HG03558 (cell line): ENCODE measurements around the gene SLC36A4.
"Not testable (repeated sequence)": the region's sequence is repeated elsewhere in the genome, so short reads cannot be mapped to it uniquely, and the experiment has no call there.

Experiments used
- ATAC-seq: cut with Tn5 transposase; IDR thresholded peaks from one replicate; pipeline ENCODE4 v1.9.1; 2021; ENCODE audit warnings: moderate number of reproducible peaks; ENCODE audit not compliant: unreplicated experiment; ENCODE audit errors: extremely low read depth

The SLC36A4 gene

DNA sequence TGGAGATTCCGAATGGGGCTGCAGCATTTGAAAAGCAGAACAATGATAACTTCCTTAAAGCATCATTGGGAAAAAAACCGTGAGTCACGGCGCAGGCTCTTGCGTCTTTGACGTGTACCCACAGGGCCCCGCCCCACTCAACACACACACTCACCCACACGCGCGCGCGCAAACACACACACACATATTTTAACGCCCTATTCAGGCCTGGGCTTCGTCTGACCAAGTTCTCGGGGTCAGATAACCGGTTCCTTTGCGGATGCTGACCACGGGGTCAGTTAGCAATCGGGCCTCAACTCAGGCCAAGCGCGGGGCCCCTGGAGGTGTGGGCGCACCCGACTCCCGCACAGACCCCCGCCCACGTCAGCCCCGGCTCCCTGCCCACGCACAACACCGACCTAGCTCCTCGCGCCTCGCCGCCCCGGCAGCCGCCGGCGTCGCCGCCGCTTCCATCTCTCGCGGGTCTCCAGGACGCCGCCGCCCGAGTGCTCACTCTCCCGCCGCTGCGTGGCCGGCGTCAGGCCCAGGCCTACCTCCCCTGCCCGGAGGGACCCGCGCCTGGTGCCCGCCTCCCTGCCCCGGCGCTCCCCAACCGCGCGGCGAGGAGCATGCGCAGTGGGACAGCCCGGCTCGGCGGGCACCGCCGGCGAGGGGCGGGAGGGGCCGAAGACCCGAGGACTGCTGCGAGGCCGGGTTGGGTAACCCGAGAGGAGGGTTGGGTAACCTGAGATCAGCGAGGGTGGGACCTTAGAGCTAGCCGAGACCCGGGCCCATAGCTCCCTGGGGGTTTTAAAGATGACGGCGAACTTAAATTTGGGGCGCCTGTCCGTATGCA, at the start of gene SLC36A4:
Gene SLC36A4 (minus strand): TSS at position 612 of the 835 bp plus-strand sequence. CDS start 159 bp downstream, at position 453.
- peak; percentile 72 for ATAC-seq

DNA sequence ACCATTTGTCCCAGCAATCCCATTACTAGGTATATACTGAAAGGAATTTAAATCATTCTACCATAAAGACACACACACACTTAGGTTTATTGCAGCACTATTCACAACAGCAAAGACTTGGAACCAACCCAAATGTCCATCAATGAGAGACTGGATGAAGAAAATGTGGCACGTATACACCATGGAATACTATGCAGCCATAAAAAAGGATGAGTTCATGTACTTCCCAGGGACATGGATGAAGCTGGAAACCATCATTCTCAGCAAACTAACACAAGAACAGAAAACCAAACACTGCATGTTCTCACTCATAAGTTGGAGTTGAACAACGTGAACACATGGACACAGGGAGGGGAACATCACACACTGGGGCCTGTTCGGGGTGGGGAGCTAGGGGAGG, 49.0 kb upstream of the SLC36A4 start:
- ATAC-seq = not testable (repeated sequence)

DNA sequence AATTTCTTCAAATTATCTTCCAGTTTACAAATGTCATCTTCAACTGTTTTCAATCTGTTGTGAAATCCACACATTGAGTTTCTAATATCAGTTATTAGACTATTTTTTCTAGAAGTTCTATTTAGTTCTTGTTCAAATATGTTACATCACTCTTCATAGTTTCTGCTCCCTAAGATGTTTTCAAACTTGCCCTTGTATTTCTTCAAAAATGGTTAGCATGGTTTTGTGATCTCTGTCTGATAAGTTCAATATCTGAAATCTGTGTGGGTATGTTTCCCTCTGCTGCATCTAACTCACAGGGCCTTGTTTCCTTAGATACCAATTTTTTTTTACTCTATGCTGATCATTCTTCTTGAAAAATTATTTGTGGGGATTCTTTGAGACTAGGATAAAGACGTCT, 46.2 kb upstream of the SLC36A4 start:
- ATAC-seq = no peak

DNA sequence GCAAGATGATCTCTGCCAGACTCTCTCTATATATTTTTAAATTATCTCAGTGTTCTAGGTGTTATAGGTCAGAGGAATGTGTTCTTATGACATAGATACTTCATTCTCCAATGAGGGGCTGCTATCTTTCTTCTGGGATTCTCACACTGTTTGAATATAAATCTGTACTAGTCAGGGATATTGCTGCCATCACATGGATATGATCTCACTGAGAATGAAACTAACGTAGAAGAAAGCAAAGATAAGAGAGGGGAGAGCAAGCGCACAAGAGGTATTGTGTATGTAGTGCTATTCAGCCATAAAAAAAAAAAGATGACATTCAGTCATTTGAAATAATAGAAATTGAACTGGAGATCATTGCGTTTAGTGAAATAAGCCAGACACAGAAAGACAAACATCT, 42.2 kb upstream of the SLC36A4 start:
- ATAC-seq = no peak

DNA sequence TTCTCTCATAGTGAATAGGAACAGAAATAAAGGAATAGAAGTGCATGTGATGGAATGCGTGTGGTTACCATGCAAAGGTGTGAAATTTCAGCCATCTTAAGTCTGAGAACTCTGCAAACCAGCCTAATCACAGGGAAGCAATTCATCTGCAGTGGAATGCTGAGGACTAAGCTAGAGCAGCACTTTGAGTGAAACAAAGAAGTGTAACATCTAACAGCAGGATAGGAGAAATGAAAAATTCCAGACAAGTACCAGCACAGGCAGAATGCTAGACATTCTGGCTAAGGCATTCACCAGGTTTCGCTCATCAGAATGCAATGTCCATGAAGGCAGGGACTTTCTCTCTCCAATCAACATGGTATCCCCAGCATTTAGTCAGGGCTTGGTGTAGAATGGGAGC, 41.2 kb upstream of the SLC36A4 start:
- no peak for ATAC-seq

DNA sequence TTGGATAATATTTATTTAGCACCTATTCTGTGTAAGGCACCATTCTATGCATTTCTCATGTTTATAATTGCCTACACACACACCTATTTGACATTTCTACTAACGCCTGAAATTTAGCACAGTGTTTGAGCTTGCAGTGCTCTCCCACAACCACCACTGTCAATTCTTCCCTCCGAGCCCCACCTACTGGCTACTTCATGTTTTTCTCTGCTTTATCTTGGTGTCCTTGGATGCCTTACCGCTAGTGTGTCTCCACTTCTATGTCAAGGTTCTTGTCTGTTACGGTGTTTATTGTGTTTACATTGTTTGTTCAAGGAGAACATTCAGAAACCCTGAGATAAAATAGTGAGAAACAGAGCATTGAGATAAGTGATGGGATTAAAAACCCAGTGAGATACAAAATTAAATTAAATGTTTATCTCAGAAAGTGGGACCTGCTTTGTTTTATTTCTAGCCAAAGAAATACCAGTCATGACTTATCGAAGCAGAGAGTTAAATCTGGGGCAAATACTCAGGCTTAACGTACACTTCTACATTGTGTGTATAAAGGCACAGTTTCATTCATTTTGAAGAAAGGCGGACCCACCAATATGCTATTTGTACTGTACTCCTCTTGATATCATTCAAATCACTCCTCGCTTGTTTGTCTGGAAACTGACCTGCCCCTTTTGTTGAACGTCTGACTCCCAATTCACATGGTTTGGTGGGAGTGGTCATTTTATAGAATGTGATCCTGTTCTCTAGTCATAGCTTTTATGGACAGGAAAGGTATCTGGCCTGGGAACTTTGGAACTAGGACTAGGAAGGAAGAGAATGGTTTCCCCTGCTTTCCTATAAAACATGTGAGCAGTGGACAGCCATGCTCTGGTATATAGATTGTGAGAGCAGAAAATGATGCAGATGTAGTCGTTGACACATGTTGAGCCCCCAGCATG, 39.2 kb upstream of the SLC36A4 start:
- ATAC-seq = peak; percentile 46

DNA sequence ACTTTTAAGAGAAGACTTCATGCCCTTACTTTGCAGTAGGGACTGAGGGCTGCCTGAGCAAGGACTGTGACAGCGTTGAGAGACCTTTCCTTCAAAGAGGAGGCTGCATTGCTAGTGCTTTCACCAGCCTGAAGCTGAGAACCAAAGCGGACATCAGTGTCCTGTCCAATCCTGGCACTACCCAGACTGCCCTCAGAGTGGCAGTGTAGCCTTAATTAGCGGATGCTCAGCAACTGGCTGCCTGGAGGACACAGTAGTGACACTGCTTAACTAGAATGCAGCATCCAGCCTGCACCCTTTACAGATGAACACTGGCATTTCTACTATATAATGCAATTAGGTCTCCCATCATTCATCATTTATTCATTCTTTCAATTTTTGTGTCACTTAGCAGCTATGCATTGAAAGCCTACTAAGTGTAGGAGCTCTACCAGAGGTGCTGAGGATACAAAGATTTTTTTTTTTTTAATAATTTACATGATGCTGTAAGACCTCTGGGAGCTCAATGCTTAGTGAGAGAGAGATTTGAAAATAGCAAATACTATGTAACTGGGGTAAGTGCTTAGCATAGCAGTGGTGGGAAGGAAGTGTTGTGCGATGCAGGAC, 36.9 kb upstream of the SLC36A4 start:
- peak; percentile 98 for ATAC-seq

DNA sequence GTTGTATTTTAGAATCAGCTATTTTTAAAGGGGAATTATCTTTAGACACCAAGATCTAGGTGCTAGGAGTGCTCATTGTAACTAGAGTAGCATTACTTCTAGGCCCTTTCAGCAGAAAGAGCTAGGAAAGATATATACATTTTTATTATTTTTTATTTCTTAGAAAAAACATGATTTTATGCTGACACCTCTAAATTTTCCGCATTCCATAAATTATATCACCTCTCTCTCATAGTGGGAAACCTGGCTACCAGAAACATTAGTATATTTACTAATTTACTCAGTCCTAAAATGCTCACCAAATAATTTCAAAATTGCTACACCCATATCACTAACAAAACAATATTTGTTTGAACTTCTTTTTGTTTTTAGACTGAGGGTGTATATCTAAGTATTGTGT, 32.1 kb upstream of the SLC36A4 start:
- no peak for ATAC-seq

DNA sequence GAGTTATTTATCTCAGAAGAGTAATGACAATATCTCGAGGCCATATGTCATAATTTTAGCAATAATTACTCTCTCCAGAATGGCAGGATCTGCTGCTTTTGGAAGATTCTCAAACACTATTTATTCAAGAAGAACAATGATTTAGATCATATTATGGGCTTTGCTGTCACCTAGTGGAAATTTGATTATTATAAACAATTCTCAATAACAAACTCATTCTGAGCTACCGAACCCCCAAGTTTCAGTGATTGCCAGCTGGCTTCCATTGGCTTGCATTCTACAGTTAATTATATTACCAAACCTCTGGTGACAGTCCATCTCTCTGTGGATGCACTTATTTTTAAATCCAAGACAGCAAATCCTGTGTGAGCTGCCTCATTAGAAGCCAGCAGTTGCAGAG, 27.9 kb upstream of the SLC36A4 start:
- ATAC-seq = no peak

DNA sequence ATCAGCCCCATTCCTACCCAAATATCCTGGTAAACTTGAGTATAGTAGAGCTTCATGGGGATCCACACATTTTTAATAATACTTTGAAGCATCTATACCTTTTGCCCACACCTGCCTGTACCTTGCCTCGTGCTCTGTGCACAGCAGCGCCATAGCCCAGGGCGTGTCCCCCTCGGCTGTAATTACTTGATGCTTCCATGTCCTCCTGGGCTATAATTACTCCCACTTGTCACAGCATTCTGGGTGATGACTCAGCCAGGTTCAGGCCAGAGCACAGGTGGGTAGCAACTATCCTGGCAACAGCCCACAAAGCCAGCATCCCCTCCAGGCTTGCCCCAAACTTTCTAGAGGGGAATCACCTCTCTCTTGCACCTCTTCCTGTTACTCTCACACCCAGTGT, 23.7 kb upstream of the SLC36A4 start:
- no peak for ATAC-seq

DNA sequence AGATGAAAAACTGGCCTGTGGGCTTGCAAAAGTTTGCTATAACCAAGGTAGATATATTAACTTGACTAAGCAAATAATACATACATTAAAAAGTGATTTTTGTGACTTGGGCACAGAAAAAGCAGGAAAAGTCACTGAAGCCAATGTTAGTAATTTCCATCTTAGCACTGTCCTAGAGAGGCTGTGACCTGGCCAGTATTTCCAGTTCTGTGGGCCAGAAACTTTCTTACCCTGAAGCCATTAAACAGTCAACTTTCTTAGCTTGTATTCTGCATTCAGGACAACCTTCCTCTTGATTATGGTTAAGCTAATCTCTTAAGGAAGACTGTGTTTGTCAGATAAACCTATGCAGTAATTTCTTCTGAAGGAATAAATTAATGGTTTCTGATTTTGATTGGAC, 22.3 kb upstream of the SLC36A4 start:
- no peak for ATAC-seq

DNA sequence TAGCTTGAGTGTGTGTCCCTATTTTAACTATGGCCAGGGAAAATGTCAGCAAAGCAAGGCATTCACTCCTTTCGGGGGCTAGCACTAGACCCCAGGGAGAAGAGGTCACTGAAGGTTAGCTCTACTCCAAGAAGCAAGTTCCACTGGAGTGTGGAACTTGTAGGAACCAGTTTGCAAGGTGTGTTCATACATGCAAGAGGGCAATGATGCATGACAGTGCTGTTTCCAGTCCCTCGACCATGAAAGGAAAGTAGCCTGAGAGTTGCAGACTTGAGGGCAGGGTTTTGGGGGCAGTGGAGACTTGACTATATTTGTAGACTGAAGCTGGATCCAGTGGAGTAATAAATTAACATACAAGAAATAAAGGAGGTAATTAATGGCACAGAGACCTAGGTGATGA, 21.6 kb upstream of the SLC36A4 start:
- no peak for ATAC-seq

DNA sequence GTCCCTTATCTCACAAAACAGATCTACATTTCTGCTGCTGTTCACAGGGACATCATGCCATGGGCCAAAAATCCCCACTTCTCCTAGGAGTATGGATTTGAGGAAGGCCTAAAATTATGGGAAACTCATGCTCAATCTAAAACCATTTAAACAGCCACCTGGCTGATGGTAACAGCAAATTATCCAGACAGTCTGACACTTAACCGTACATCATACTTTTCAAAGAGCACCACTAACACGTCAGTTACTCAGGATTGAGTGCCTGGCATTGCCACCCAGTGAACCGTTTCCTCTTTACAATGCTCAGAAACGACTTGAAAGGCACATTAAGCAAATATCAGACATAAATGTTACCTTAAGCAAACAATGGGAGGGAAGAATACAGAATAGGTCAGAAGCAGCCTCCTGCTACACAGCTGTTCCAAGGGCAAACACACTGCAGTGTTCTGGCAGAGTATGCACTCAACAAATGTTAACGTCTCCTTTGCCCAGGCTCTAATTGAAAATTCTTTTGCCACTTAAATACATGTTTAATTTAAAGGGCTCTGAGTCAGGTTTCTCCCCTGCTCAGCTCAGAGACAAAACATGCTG, 18.8 kb upstream of the SLC36A4 start:
- ATAC-seq = no peak

DNA sequence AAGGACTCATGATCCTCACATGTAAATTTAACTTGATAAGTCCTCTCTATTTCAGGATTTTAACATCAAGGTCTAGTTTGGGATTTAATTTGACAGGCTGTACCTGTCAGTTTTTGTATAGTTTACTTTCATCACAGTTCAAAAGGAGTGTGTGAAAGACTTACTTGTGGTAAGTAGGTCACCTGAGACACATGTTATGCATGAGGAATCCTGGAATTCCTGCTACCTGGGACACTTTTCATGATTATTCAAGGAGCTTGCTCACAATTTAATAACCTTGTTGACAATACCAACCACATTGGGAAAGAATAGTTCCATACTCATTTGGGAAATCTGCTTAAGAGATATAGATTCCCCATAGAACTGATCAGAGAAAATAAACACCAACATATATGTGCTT, 15.8 kb upstream of the SLC36A4 start:
- no peak for ATAC-seq

DNA sequence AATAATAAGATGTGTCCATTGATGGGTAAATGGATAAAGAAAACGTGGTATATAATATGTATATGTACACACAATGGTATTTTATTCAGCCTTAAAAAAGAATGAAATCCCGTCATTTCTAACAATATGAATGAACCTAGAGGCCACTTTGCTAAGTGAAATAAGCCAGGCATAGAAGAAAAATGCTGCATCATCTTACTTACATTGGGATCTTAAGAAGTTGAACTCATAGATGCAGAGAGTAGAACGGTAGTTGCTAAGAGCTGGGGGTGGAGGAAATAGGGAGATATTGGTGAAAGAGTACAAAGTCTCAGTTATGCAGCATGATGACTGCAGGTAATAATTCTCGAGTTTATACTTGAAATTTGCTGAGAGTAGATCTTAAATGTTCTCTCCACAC, 14.3 kb upstream of the SLC36A4 start:
- ATAC-seq = no peak

DNA sequence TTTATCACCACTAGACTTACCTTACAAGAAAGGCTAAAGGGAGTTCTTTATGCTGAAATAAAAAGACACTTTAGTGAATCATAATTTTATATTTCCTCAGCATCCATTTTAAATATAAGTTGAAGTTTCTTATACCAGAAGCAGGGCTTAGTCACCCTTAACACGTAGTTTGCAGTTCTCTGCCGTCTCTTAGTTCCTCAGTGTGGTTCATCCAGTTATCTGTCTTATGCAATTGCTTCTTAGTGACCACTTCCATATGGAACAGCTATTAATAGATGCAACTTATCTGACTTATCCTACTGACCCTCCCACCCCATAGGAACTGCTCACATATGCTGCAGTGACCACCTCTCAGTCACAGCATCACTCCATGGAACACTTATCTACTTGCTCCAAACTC, 11.7 kb upstream of the SLC36A4 start:
- no peak for ATAC-seq

DNA sequence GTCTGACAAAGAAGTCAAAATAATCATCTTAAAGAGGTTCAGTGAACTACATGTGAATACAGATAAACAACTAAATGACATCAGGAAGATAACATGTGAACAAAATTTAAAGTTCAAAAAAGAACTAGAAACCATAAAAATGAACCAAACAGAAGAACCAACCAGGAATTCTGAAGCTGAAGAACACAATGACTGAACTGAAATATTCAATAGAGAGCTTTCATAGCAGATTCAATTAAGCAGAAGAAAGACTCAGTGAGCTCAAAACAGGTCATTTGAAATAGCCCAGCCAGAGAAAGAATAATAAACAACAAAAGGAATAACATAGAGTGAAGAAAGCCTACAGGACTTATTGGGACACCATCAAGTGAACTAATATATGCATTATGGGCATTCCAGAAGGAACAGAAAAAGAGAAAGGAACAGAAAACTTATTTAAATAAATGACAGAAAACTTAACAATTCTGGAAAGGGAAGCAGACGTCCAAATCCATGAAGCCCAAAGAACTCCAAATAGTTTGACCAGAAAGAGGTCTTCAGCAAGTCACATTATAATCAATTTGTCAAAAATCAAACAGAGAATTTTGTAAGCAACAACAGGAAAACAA, 11.0 kb upstream of the SLC36A4 start:
- ATAC-seq = no peak

DNA sequence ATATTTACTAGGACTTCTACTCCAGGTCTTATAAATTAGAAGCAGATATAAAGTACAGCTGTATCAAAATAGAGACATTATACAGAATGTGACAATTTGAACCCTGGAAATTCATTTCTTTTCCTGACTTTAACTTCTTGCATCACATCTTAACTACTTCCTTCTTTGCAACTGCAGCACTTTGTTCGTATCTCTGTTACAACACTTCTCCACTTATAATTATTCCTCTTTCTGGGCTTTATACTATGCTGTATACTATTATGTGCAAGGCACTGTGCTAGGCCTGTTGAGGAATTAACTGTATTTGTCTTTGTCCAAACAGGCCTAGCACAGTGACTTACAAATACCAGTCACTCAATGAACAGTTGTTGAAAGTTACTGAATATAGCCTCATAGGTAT, 1.8 kb upstream of the SLC36A4 start:
- no peak for ATAC-seq

DNA sequence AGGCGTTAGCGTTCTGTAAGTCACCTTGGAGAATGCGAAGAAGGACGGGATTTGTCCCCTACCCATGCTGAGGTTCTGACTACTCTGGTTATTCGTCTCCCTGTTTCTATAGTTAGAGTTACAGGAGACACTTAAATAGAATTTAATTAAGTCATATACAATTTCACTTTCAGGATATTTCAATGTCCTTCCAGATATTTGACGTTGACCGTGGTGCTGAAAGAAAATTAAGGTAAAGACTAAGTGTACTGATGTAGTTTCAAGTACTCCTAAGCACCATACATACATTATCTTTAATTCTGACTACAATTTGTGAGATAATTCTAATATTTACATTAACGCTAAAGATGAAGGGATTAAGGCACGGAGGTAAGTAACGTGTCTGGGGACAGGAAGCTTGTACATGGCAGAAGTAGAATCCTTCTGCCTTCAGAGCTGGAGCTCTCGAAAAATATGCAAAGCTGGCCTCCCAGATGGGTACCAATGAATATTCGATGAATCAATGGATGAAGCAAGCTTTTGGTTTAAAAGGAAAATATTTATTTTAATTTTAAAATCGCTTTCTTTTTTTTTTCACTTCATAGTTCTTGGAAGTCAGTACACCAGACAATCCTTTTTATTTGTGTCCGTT, 539 bp upstream of the SLC36A4 start:
- ATAC-seq = no peak
